ENCODE results near the gene SH3PXD2A.

The SH3PXD2A gene

GRCh38 chr10:103553743-103554487 is 301.5 kb downstream of the SH3PXD2A start:
- no peak for DNase-seq

GRCh38 chr10:103552856-103553742 is 302.3 kb downstream of the SH3PXD2A start:
- DNase-seq, result no peak

DNA sequence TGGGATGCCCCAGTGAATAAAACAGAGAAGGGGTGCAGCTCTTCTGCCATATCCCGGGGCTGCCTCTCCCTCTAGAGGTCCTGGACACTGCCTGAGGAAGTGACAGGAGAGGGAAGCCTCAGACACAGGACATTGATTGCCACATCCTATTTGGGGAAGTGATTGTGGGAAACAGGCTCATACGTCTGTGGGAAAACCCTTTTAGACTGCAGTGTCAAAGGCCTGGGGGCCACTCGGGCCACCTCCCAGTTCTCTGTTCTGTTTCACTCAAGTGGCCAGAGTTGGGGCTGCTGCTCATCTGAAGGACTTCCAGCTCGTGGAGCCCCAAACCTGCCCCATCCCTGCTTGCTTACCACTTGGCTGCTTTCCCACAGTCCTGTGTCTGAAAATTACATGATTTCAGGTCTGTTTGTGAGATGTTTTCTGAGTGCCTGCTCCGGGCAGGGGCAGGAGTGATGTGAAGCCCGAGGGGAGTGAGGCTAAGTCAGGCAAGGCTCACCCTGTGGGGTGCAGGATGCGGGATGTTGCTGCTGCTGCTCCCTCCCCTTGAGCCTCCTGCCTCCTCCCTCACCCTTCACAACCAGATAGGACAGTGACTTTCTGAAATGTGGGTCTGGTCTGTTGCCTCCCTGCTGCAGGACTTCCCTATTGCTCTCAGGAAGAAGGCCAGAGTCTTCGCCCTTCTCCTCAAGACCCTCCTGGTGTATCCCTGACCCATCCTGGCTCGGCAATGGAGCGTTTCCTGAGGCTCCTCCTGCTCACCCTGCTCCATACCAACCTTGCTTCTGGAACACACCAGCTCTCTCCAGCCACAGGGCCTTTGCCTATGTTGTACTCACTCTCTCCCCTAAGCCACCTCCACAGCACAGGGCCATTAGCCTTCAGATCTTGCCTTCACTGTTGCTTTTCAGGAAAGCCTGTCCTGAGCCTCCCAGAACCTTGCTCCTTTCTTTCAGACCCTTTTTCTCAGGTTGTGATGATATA is 303.5 kb downstream of the SH3PXD2A start:
- no peak for DNase-seq

- DNase-seq, result no peak
Measured at GRCh38 chr10:103550229-103550628, 305.1 kb downstream of the SH3PXD2A start.

DNA sequence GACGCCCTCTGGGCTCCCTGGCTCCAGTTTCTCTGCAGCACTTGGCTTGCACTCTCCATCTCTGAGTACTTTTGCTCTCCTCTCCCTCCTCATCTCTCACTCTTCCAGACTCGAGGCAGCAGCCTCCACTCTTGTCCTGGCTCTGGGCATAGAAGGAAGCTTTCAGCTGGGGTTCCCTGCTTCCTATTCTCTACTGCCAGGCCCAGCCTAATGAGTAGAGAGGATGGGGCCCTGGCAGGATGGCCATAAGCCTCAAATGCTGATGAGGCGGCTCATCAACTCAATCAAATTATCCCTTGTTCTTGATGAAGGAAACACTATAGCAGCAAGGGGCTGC is 306.1 kb downstream of the SH3PXD2A start:
- no peak for DNase-seq

- no peak for DNase-seq
Measured at GRCh38 chr10:103548581-103549348, 306.6 kb downstream of the SH3PXD2A start.

GRCh38 chr10:103548006-103548405 is 307.4 kb downstream of the SH3PXD2A start:
- no peak for DNase-seq

DNA sequence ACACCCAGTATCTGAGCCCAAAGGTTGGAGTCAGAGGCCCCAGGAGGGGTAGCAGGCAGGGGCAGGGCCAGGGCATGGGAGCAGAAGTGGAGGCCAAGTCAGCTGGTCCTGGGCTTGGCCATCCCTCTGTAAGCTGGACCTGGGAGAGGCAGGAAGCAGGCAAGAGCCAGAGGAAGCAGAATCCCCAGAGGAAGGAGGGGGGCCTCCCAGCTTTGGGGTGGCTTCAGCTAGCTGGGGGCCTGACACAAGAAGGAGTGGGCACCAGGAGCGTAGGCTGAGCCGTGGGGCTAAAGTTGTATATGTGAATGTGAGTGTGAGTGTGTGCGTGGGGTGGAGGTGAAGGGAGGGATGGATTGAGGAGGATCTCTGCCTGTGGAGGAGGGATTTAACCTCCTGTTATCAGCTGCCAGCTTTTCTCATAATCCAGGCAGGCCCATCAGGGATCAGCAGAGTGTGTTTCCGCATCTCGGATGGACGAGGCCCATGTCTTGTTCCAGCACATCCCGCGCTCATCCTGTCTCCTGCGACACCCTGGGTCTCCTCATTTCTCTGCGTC is 307.9 kb downstream of the SH3PXD2A start:
- no peak for DNase-seq

DNA sequence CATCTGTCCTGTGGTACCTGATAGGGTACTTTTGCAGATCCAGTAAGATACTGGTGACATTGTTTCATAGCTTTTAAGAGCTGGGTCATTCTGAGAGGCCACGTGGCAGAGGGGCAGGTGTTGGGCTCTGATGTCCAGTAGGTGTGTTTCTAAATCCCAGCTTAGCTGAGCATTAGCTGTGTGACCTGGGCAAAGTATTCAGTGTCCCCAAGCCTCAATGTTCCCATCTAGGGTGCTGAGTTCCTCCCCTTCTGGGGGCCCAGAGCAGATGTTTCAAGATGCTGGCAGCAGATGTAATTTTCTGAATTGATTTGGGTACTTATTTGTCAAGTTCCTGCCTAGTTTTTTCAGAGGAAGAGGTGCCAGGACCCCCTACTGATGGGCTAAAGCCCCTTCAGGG is 309.0 kb downstream of the SH3PXD2A start:
- DNase-seq, result no peak

GRCh38 chr10:103545771-103546281 is 309.6 kb downstream of the SH3PXD2A start:
- no peak for DNase-seq

DNA sequence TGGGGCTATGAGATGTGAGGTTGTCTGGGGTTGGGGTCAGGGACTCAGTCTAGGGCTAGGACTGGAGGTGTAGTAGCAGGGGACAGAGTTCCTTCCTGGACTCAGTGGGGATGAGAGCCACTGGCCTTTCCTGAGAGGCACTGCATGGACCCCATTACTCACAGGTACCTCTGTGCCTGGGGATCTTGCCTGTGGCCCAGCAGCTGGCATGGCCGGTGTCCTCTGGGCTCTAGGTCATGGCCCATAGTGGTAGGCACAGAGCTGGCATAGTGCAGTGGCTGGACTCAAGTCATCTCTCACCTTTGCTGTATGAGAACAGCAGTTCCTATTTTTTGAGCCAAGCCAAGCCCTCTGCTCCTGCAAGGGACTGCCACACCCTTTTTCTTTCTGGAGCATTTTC is 310.0 kb downstream of the SH3PXD2A start:
- DNase-seq, result no peak

DNA sequence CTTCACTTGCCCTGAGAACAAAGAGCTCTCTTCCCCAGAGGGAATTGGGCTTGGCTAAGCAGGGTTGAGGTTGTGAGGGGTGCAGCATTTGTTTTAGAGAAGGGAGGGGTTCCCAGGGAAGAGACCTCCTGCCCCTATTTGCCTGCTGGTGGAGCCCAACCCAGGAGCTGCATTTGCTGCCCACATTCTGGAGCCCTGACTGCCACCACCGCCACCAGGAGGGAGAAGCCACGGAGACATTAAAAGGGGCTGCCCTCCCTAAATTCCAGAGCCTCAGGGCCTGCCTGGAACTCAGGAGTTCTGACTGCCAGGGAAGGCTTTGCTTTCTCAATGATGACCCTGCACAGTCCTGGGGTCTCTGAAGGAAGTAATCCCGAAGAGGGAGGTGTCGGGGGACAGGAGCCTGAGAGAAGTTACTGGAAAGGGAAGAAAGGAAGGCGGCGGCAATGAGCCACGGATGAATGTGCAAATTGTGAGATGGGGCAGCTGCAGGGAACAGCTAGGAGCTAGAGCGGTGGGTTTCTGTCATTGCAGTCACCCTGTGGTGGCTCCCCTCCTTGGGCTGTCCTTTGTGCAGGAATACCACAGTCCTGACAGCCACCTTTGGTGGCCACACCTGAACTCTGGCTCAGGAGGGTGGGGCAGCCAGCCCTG is 310.6 kb downstream of the SH3PXD2A start:
- DNase-seq, result no peak

All from NCI-H2227 treated with DMSO at 0.1 percent for 48 hours (cell line).